WERI-Rb-1 (cell line): ENCODE results near the gene STXBP4.

Experiments
- DNase-seq: peaks from one replicate; pipeline ENCODE4 v3.0.0-alpha.2; 2020
- H3K27ac ChIP-seq: fragments of 250-450 bp; sonication (Bioruptor Pico); 2 replicates; pipeline ENCODE4 v1.5.1; 2020; ENCODE audit warnings: mild to moderate bottlenecking, moderate library complexity
- H3K27me3 ChIP-seq: fragments of 250-450 bp; sonication (Bioruptor Pico); 2 replicates; pipeline ENCODE4 v1.5.1; 2021; ENCODE audit warnings: mild to moderate bottlenecking, low read depth, moderate library complexity; ENCODE audit not compliant: insufficient read depth, severe bottlenecking
- H3K36me3 ChIP-seq: fragments of 250-450 bp; sonication (Bioruptor Pico); 2 replicates; pipeline ENCODE4 v1.5.1; 2020; ENCODE audit warnings: mild to moderate bottlenecking, moderate library complexity
- H3K4me3 ChIP-seq: 2 replicates; pipeline ENCODE4 v1.5.1; 2011; ENCODE audit warnings: low read depth, mild to moderate bottlenecking, control low read depth, low read length
- H3K9me3 ChIP-seq: fragments of 250-450 bp; sonication (Bioruptor Pico); 2 replicates; pipeline ENCODE4 v1.5.1; 2021; ENCODE audit warnings: mild to moderate bottlenecking, moderate library complexity; ENCODE audit not compliant: severe bottlenecking
- CTCF ChIP-seq: IDR thresholded peaks from 2 replicates; pipeline ENCODE4 v1.5.1; 2011; ENCODE audit warnings: low read depth, mild to moderate bottlenecking, control low read depth, inconsistent platforms, low read length

The STXBP4 gene

GRCh38 chr17:55089256-55089655 is 120.7 kb downstream of the STXBP4 start:
- TF ChIP-seq CTCF: no peak
- no peaks in the 10 kb centered on the region for H3K36me3 ChIP-seq
- H3K27ac ChIP-seq: no peak overlapping the region
- H3K4me3 ChIP-seq: no peak overlapping the region
- H3K9me3 ChIP-seq: no peaks in the 10 kb centered on the region
- DNase-seq: no peak
- H3K27me3 ChIP-seq: no peaks in the 10 kb centered on the region

- no peak overlapping the region for H3K4me3 ChIP-seq
- no peaks in the 10 kb centered on the region for H3K9me3 ChIP-seq
- no peaks in the 10 kb centered on the region for H3K27me3 ChIP-seq
- no peak for TF ChIP-seq CTCF
- no peaks in the 10 kb centered on the region for H3K36me3 ChIP-seq
- DNase-seq: no peak
- no peak overlapping the region for H3K27ac ChIP-seq
These were observed 121.5 kb downstream of the STXBP4 start for GRCh38 chr17:55090079-55090492.

- H3K27ac ChIP-seq: no peak overlapping the region
- no peak for DNase-seq
- no peaks in the 10 kb centered on the region for H3K27me3 ChIP-seq
- no peaks in the 10 kb centered on the region for H3K36me3 ChIP-seq
- no peaks in the 10 kb centered on the region for H3K9me3 ChIP-seq
- no peak overlapping the region for H3K4me3 ChIP-seq
- no peak for TF ChIP-seq CTCF
These were observed 124.8 kb downstream of the STXBP4 start for GRCh38 chr17:55093353-55093752.

GRCh38 chr17:55098765-55099164 is 130.2 kb downstream of the STXBP4 start:
- no peaks in the 10 kb centered on the region for H3K36me3 ChIP-seq
- H3K9me3 ChIP-seq: no peaks in the 10 kb centered on the region

GRCh38 chr17:55110521-55110920 is 142.0 kb downstream of the STXBP4 start:
- Histone ChIP-seq H3K9me3 (no peaks in the 10 kb centered on the region), H3K4me3 (no peak overlapping the region), H3K36me3 (no peaks in the 10 kb centered on the region), H3K27ac (no peak overlapping the region), H3K27me3 (no peaks in the 10 kb centered on the region)
- no peak for TF ChIP-seq CTCF
- DNase-seq: no peak

More at GRCh38 chr17:55098765-55099164, 130.2 kb downstream of the STXBP4 start:
- TF ChIP-seq CTCF: no peak
- Histone ChIP-seq H3K27me3 (no peaks in the 10 kb centered on the region), H3K27ac (no peak overlapping the region), H3K4me3 (no peak overlapping the region)
- DNase-seq: no peak

GRCh38 chr17:55114283-55114682 is 145.7 kb downstream of the STXBP4 start:
- Histone ChIP-seq H3K36me3 (no peaks in the 10 kb centered on the region), H3K4me3 (no peak overlapping the region), H3K9me3 (no peaks in the 10 kb centered on the region), H3K27ac (no peak overlapping the region), H3K27me3 (no peaks in the 10 kb centered on the region)
- TF ChIP-seq CTCF: no peak
- DNase-seq: no peak
